Measurements from ENCODE around the gene GPR15LG. TPM values are rescaled to one million over a fixed set of nuclear protein-coding genes. Genes with fewer than 3 reads are reported as not detected.
"Not testable (repeated sequence)": the region's sequence is repeated elsewhere in the genome, so short reads cannot be mapped to it uniquely, and the experiment has no call there.

The GPR15LG gene
- not detected for total RNA-seq
- long read RNA-seq: 0 reads

DNA sequence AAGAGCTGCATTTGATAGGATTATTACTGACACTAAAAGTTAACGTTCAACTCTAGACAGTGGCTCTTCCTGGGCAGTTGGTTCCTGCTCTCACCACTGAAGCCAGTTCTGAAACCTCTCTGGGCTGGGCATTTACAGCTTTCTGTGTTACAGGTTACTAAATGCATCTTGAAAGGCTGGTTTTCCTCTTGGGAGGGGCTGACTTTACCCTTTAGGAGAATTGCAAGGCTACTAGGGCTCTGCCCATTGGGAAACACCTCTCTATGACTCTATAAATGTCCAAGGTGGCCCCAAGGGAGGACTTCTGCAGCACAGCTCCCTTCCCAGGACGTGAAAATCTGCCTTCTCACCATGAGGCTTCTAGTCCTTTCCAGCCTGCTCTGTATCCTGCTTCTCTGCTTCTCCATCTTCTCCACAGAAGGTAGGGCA lies at the start of gene GPR15LG:
Gene GPR15LG, plus strand, starts transcription at position 301 of the 429 bp plus-strand sequence. Its CDS starts 51 bp downstream, at position 352.
- no peak for ATAC-seq

DNA sequence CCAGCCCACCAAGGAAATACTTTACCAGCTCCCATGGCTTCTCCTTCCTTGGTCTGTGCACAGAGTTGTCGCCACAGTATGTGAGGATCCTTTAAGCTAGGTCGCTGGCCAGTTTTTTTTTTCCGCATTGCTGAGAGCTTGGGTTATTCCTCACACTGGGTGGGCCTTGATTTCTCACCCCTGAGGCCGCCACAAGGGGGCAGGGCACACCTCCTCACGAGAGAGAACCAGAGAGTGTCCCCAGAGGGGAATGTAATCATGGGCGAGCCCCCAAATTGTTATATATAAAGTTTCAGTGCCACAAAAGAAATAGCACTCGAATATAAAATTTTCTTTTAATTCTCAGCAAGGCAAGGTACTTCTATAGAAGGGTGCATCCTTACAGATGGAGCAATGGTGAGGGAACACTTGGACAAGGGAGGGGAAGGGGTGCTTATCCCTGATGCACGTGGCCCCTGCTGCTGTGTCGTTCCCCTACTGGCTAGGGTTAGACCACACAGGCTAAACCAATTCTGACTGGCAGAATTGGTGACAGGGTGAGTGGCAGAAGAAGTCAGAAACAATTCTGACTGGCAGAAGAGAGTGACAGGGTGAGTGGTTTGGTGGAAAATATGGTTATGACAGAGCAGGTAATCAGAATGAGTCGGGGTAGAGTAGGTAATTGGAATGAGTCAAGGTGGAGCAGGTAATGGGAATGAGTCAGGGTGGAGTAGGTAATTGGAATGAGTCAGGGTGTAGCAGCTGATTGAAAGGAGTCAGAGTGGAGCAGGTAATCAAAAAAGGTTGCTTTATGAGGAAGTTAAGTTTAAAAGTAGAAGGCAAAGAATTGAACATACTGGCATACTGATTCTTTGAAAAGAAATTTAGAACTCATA lies 47.5 kb upstream of the GPR15LG start:
- ATAC-seq; DNase-seq; intact Hi-C loops (cut with DNase I): not testable (repeated sequence)

More for the DNA sequence above, at the start of gene GPR15LG:
- DNase-seq: no peak
- intact Hi-C loops (cut with DNase I): no loop called here

DNA sequence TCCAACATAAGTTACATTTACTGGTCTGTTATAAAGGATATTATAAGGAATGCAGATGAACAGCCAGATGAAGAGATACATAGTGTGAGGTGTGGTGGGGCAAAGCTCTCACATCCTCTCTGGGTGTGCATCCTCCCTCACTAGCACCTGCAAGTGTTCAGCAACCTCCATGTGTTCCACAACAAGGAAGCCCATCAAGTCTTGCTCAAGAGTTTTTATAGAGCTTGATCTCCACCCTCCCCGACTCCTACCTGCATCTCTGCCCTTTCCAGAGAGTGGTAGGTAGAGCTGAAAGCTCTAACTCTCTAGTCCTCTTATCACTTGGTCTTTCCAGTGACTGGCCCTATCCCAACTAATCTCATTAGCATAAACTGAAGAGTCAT lies 46.8 kb upstream of the GPR15LG start:
- intact Hi-C loops (cut with DNase I): no loop called here

DNA sequence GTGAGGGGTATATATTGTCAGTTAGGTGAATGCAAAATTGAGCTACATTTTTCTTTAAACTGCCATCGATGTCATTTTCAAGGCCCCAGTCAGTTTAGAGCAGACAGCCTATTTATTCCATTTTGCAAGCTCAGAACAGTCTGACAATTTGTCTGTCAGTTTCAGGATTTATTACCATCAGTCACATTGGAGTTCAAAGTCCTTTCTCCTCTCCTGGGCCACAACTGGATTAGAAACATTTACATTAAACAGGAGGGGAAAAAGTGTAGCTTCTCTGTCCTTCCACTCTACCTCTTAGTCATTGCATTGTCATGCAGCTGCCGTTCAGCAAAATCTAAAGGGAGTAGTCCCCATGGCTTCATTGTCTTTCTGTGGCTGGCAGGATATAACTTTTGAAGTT lies 37.8 kb upstream of the GPR15LG start:
- intact Hi-C loops (cut with DNase I): no loop called here
- ATAC-seq (no peak), DNase-seq (no peak)

More for the DNA sequence above, 46.8 kb upstream of the GPR15LG start:
- ATAC-seq: no peak
- DNase-seq: no peak

DNA sequence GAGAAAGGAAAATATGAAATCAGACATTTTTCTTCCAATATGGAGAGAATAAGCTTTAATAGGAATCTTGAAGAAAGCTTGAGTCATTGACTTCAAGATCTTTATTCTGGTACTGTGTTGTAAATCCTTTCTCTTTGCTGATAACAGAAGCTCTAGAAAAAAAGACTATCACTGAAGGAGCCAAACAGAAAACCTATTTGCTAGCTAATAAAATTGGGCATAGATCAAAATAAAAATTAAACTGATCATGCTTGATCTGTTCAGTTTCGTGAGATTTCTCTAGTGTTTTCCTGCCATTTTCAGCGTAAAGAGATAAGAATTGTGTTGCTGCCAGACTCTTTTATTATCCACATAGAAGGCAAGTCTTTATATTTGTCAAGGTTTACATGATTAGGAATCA lies 35.8 kb upstream of the GPR15LG start:
- DNase-seq: no peak
- intact Hi-C loops (cut with DNase I): no loop called here
- ATAC-seq: no peak

GRCh38 chr10:84138478-84139125 lies 35.0 kb upstream of the GPR15LG start:
- peak; percentile 27 for DNase-seq
- intact Hi-C loops (cut with DNase I): no loop called here
- ATAC-seq: peak in 1 of 2 donors; percentile 5

DNA sequence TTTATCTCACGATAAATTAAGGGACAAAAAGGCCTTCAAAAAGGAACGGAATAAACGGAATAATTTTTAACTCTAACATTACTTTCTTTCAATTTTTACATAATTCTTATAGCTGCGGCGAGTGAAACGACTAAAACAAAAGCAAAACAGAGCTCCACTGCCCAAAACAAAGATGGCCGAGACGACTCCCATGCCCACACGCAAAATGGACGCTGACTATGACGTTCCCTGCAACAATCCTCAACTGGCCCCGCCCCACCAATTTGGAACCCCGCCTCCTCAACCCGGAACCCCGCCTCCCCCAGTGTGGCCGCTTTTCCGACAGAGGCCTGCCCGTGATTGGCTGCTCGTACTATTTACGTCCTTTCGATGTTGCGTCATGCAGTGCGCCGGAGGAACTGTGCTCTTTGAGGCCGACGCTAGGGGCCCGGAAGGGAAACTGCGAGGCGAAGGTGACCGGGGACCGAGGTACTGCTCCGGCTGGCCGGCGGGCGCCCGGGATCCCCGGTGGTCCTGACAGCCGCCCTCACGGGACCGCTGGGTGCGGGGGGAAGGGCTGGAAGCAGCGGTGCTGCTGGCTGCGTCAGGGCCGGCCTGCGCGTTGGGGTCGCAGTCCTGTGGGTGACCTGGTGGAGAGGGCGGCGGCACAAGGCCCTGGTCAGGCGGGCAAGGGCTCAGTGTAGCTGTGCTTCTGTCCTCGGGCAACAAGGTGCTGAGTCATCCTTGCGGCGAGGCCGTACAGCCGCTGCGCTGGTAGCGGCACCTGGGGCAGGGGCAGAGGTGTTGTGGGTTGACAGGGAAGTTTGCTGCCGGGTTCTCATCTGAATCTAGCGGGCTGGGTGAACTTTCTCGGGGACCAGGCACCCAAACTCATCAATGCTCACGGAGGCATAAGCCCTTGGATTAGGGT lies 34.2 kb upstream of the GPR15LG start, which contains the start of gene GHITM:
Gene GHITM, plus strand, starts transcription at position 384 of the 910 bp plus-strand sequence. CDS start 1,992 bp downstream, outside the sequence.
- intact Hi-C loops (cut with DNase I): no loop called here

GRCh38 chr10:84140036-84140379 lies 33.6 kb upstream of the GPR15LG start:
- DNase-seq: peak; percentile 26
- ATAC-seq: peak; percentile 6 to 28
- intact Hi-C loops (cut with DNase I): no loop called here

More for the DNA sequence above, 34.2 kb upstream of the GPR15LG start, which contains the start of gene GHITM:
- peak; percentile 98 for DNase-seq
- ATAC-seq: peak; percentile 99

DNA sequence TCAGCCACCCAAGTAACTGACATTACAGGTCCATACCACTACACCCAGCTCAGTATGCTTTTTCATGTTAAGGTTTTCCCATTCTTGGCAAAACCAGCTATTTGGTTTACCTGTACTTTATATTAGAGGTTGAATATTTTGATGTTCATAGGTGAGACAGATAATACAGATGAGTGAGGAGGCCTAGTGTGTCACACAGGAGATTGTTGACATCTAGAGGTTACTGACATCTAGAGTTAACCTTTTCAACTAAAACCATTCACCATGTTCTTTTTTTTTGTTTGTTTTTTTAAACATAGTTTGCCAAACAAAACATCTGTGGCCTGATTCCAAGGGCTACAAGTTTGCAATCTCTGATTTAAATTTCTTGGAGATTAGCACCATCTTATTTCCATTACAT lies 26.3 kb upstream of the GPR15LG start:
- intact Hi-C loops (cut with DNase I): no loop called here
- ATAC-seq: no peak
- no peak for DNase-seq

GRCh38 chr10:84148006-84148597 lies 25.5 kb upstream of the GPR15LG start:
- peak; percentile 32 to 59 for ATAC-seq
- not testable (repeated sequence) for DNase-seq

GRCh38 chr10:84149854-84150253 lies 23.7 kb upstream of the GPR15LG start:
- ATAC-seq (no peak), DNase-seq (no peak)
- intact Hi-C loops (cut with DNase I): no loop called here

More at GRCh38 chr10:84148006-84148597, 25.5 kb upstream of the GPR15LG start:
- intact Hi-C loops (cut with DNase I): not testable (repeated sequence)

GRCh38 chr10:84152769-84153168 lies 20.8 kb upstream of the GPR15LG start:
- ATAC-seq (no peak), DNase-seq (no peak)
- intact Hi-C loops (cut with DNase I): no loop called here

GRCh38 chr10:84155521-84155920 lies 18.1 kb upstream of the GPR15LG start:
- intact Hi-C loops (cut with DNase I): no loop called here
- ATAC-seq (no peak), DNase-seq (no peak)

DNA sequence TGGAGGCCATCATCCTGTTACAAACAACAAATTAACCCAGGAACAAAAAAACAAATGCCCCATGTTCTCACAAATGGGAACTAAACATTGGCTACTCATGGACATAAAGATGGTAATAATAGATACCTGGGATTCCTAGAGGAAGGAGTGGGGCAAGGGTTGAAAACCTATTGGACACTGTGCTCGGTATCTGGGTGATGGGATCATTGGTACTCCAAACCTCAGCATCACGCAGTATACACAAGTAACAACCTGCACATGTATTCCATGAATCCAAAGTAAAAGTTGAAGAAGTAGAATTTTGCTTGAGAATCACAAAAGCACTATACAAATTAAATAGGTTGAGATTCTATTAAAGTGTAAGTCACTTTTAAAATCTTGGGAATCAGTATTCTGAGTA lies 17.6 kb upstream of the GPR15LG start:
- ATAC-seq (no peak), DNase-seq (no peak)
- intact Hi-C loops (cut with DNase I): no loop called here

GRCh38 chr10:84156768-84157167 lies 16.8 kb upstream of the GPR15LG start:
- peak; percentile 49 to 55 for ATAC-seq
- no peak for DNase-seq
- intact Hi-C loops (cut with DNase I): no loop called here

DNA sequence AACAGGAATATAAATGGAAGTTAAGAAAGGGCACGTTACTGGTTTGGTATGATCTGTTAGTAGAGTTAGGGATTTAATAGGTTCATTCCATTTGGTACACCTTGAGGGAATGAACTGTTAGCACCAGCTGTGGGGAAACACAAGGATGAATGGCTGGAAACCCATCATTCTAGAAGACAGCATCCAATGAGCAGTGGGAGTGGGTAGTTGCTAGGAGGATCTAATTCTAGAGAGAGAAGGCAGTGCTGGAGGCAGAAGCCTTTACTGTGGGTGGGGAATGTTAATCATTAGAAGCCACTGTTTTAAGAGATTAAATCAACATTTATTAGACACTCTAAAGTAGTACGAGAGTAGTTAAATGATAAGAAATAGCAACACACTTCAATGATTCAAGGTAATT lies 15.5 kb upstream of the GPR15LG start:
- intact Hi-C loops (cut with DNase I): no loop called here

GRCh38 chr10:84158550-84158949 lies 15.1 kb upstream of the GPR15LG start:
- intact Hi-C loops (cut with DNase I): no loop called here
- DNase-seq: no peak
- ATAC-seq: no peak

More for the DNA sequence above, 15.5 kb upstream of the GPR15LG start:
- ATAC-seq (no peak), DNase-seq (no peak)

DNA sequence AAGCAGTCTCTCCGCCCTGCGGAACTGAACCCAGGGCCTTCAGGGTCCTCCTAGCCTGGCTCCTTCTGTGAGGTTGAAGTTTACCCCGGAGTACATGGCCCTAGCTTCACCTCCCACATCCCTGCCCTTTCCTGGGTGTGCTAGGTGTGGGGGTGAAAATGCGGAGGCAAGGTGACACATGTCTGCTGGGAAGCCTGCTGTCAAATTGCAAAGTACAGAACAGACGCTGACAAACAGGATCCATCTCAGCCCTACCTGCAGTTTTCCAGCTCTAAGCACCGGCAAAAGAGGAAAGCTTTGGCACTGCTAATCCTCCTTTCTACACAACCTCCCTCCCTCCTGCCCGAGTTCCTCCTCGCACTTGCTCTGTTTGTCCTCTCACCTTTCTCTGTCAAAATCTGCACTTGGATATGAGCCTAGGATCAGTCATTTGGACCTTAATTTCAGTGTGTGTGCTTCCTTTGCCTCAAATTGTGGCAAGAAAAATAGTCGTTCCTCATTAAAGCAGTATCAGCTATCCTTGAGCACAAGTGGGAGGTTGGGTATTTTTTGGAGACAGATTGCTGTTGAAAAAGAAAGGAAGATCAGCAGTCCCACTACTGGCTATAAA lies 14.4 kb upstream of the GPR15LG start:
- ATAC-seq: no peak
- intact Hi-C loops (cut with DNase I): no loop called here

More for the DNA sequence above, 14.4 kb upstream of the GPR15LG start:
- DNase-seq: no peak
